DMS53 treated with DMSO at 0.1 percent for 48 hours (cell line): ENCODE data around the gene OR5AP2.
A peak's percentile ranks its signal among the peaks of the same experiment; 100 is the strongest.
"Not testable (repeated sequence)": the region's sequence is repeated elsewhere in the genome, so short reads cannot be mapped to it uniquely, and the experiment has no call there.

Experiments
- DNase-seq: peaks from one replicate; lab custom pipeline; 2025; ENCODE audit not compliant: unreplicated experiment; lab: John Stamatoyannopoulos, UW

OR5AP2 gene

GRCh38 chr11:56642339-56642738 is at the start of gene OR5AP2:
TSS of gene OR5AP2 (minus strand) at chr11:56642439. CDS start at chr11:56642439, 0 bp downstream.
- no peak for DNase-seq

GRCh38 chr11:56691179-56691578 is 48.9 kb upstream of the OR5AP2 start:
- not testable (repeated sequence) for DNase-seq

GRCh38 chr11:56688554-56689100 is 46.4 kb upstream of the OR5AP2 start:
- no peak for DNase-seq

DNA sequence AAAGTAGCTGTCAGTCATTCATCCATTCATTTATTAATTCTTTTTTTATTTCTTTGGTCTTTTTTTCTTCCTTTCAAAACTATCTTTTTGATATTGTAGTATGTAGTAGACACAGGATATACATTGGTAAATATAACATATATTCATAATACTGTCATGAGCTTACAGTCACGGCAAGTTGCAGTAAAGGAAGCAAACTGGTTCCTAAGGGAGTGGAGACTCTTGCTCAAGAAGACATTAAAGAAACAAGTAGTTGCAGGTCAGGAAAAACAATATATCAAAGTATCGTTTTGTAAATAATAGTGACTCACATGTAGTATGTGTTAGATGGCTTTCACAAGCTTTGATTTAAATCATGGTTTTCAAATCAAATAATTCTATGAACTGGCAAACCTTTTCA is 28.7 kb upstream of the OR5AP2 start:
- no peak for DNase-seq

DNA sequence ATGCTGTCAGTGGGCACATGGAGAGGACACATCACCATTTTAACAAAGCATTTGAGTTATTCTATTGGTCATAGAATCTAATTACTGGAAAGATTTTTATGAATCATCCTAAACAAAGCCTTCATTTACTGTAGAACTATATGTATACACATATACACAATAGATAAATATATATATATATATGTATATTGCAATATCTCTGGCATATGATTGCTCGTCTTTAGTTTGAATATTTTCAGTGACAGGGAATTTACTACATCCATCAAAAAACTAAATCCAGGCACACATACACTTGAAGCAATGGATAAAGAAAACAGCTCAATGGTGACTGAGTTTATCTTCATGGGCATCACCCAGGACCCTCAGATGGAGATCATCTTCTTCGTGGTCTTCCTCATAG is 21.1 kb upstream of the OR5AP2 start, which contains the start of gene OR5AR1:
Gene OR5AR1 (plus strand): TSS at position 301 of the 400 bp plus-strand sequence. CDS start 0 bp downstream, at position 301.
- no peak for DNase-seq

GRCh38 chr11:56659755-56660154 is 17.5 kb upstream of the OR5AP2 start:
- no peak for DNase-seq

DNA sequence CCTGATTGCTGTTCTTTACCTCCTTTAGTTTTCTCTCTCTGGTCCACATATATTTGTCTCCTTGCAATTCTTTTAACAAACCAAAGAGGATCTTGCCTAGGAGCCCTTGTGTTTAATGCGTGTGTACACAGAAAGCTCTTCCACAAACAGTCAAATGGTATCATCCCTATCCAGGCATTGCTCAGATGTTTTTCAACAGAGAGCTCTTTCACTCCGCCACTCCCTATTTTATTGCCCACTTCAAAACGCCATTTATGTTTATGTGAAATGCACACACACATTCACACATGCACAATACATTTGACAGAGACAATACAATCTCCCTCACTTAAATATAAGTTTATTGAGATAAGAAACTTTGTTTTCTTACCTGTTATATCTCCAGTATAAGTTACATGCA is 4.7 kb downstream of the OR5AP2 start:
- DNase-seq = peak; percentile 2

- DNase-seq = no peak
These were observed 5.4 kb downstream of the OR5AP2 start for GRCh38 chr11:56636861-56637260.

GRCh38 chr11:56632329-56632728 is 9.9 kb downstream of the OR5AP2 start:
- DNase-seq = no peak

DNA sequence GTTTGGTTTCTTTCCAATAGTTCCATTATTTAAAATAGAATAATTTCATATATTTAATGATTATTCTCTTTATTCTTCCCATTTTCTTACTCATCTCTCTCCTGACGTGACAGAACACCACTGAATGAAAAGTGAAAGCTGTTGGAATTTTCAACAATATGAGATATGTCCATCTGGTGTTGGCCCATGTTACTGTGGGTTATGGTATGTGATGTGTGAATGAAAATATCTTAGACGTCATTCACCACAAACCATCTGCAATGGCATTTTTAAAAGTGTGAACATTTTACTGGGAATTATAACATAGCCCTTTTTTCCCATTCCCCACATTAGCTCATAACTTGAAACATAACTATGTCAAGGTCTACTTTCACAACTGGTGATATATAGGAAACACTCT is 16.3 kb downstream of the OR5AP2 start:
- DNase-seq = no peak

GRCh38 chr11:56624661-56625110 is 17.6 kb downstream of the OR5AP2 start:
- DNase-seq = peak; percentile 31

- DNase-seq = no peak
These were observed 31.1 kb downstream of the OR5AP2 start for GRCh38 chr11:56611174-56611573.

GRCh38 chr11:56592088-56592717 is 50.0 kb downstream of the OR5AP2 start:
- not testable (repeated sequence) for DNase-seq
